Neural crest cell (in vitro differentiated cells): ENCODE data around the gene TMEM132C. TPM values are rescaled to one million over a fixed set of nuclear protein-coding genes. Genes with fewer than 3 reads are reported as not detected.

Experiments used
- DNase-seq: peaks from one replicate; pipeline ENCODE4 v3.0.0; 2021; ENCODE audit warnings: low read depth, mixed read lengths, low spot score
- H3K27ac Mint-ChIP-seq: one replicate; pipeline ENCODE4 v1.8.0; 2021; ENCODE audit warnings: mild to moderate bottlenecking, mixed read lengths; ENCODE audit not compliant: unreplicated experiment
- H3K27me3 Mint-ChIP-seq: 2 replicates; pipeline ENCODE4 v1.8.0; 2021; ENCODE audit warnings: low read depth, mild to moderate bottlenecking, mixed read lengths
- H3K36me3 Mint-ChIP-seq: 2 replicates; pipeline ENCODE4 v1.8.0; 2021; ENCODE audit warnings: low read depth, mild to moderate bottlenecking, mixed read lengths
- H3K4me1 Mint-ChIP-seq: 2 replicates; pipeline ENCODE4 v1.8.0; 2021; ENCODE audit warnings: mixed read lengths
- H3K4me3 Mint-ChIP-seq: one replicate; pipeline ENCODE4 v1.8.0; 2021; ENCODE audit warnings: mild to moderate bottlenecking, mixed read lengths
- H3K9me3 Mint-ChIP-seq: 2 replicates; pipeline ENCODE4 v1.8.0; 2021; ENCODE audit warnings: mixed read lengths
- total RNA-seq: library from RNA; stranded (reverse); gene quantifications from 2 replicates; pipeline ENCODE4 v1.2.1, GENCODE V29; 2021
- TF ChIP-seq, protein P1 (sequence below): fragments of 200-600 bp; sonication (generic); conservative IDR thresholded peaks from 2 replicates; pipeline ENCODE4 v1.5.0; 2021; ENCODE audit warnings: antibody characterized with exemption, mild to moderate bottlenecking

The TMEM132C gene
- total RNA-seq, 1 donor from 2014 or later, result 10.9 TPM

DNA sequence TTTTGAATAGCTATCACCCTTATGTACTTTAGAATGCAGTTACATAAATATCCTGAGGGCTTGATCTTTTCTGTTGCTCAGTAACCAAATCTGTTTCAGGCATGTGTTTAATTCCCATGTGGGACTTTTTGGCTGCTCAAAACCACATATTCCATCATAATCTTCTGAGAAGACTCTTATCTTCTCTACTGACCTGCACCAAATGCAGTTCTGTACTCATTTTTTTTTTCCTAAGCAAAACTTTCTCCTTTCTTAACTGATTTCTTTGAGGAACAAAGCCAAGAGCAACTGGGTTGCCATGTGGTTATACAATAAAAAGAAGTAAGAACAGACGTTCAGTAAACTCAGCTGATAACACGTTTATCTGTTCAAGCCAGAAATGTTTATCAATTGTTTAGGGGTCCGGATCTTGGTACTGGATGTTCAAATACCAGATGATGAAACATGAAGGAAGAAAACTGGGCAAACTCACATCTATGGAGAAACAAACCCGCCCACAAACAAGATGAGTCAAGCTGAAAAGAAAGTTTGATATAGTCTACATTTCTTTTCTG lies 50.1 kb downstream of the TMEM132C start:
- Mint-ChIP-seq H3K4me1 (peaks cover 43% of the 10 kb centered on the region), H3K36me3 (peaks cover 8% of the 10 kb centered on the region), H3K9me3 (peaks cover 6% of the 10 kb centered on the region)

DNA sequence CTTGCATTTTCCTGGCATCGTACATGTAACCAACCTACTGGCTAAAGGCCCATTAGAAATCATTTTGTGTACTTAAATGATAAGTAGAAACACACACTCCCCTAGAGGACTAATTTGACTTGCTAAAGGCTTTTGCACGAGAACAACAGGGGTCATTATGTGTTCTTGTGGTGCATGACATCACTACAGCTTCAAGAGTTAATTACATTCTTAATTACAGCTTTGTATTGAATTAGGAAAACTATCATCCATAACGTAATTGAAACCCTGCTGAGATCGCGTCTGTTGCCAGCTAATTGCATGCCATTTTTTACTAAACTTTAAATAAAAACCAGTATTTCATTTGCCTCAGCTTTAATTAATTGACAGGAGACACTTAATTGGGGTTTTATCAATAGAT lies 51.4 kb downstream of the TMEM132C start:
- Mint-ChIP-seq H3K4me1 (peaks cover 45% of the 10 kb centered on the region), H3K27ac (no peak overlapping the region), H3K27me3 (no peaks in the 10 kb centered on the region), H3K36me3 (peaks cover 11% of the 10 kb centered on the region), H3K4me3 (no peak overlapping the region), H3K9me3 (peaks cover 8% of the 10 kb centered on the region)
- TF ChIP-seq, protein P1, sequence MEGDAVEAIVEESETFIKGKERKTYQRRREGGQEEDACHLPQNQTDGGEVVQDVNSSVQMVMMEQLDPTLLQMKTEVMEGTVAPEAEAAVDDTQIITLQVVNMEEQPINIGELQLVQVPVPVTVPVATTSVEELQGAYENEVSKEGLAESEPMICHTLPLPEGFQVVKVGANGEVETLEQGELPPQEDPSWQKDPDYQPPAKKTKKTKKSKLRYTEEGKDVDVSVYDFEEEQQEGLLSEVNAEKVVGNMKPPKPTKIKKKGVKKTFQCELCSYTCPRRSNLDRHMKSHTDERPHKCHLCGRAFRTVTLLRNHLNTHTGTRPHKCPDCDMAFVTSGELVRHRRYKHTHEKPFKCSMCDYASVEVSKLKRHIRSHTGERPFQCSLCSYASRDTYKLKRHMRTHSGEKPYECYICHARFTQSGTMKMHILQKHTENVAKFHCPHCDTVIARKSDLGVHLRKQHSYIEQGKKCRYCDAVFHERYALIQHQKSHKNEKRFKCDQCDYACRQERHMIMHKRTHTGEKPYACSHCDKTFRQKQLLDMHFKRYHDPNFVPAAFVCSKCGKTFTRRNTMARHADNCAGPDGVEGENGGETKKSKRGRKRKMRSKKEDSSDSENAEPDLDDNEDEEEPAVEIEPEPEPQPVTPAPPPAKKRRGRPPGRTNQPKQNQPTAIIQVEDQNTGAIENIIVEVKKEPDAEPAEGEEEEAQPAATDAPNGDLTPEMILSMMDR, result no peak
- DNase-seq, result no peak

More for the DNA sequence above, 50.1 kb downstream of the TMEM132C start:
- Mint-ChIP-seq H3K27ac (no peak overlapping the region), H3K27me3 (no peaks in the 10 kb centered on the region), H3K4me3 (no peak overlapping the region)
- no peak for DNase-seq
- TF ChIP-seq, protein P1, result no peak

- Mint-ChIP-seq H3K4me3 (no peak overlapping the region), H3K36me3 (peaks cover 11% of the 10 kb centered on the region), H3K27me3 (no peaks in the 10 kb centered on the region), H3K4me1 (peaks cover 45% of the 10 kb centered on the region), H3K27ac (peak overlapping the region; percentile 66), H3K9me3 (peaks cover 8% of the 10 kb centered on the region)
- TF ChIP-seq, protein P1, result no peak
- DNase-seq, result no peak
These were observed 52.0 kb downstream of the TMEM132C start for GRCh38 chr12:128318946-128319345.

DNA sequence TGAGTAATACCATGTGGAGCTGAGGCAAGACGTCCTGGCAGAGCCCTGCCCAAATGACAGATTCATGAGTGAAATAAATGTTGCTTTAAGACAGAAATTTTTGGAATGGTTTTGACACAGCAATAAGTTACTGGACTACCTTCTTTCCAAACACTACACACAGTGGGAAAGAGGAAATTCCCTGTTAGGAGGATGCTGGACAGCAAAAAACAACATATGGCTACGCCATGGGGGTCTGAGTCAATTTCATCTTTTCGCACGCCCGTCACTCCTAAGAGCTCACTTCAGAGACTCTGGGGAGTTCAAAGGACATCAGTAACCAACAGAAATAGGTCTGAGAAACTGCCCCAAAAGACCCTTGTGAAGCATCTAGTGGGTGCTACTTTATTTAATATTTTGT lies 55.4 kb downstream of the TMEM132C start:
- no peak overlapping the region for H3K4me3 Mint-ChIP-seq
- no peak for DNase-seq
- no peaks in the 10 kb centered on the region for H3K27me3 Mint-ChIP-seq
- H3K9me3 Mint-ChIP-seq, result peaks cover 8% of the 10 kb centered on the region
- H3K4me1 Mint-ChIP-seq, result peaks cover 36% of the 10 kb centered on the region
- no peak overlapping the region for H3K27ac Mint-ChIP-seq
- H3K36me3 Mint-ChIP-seq, result peaks cover 11% of the 10 kb centered on the region
- TF ChIP-seq, protein P1, result no peak

DNA sequence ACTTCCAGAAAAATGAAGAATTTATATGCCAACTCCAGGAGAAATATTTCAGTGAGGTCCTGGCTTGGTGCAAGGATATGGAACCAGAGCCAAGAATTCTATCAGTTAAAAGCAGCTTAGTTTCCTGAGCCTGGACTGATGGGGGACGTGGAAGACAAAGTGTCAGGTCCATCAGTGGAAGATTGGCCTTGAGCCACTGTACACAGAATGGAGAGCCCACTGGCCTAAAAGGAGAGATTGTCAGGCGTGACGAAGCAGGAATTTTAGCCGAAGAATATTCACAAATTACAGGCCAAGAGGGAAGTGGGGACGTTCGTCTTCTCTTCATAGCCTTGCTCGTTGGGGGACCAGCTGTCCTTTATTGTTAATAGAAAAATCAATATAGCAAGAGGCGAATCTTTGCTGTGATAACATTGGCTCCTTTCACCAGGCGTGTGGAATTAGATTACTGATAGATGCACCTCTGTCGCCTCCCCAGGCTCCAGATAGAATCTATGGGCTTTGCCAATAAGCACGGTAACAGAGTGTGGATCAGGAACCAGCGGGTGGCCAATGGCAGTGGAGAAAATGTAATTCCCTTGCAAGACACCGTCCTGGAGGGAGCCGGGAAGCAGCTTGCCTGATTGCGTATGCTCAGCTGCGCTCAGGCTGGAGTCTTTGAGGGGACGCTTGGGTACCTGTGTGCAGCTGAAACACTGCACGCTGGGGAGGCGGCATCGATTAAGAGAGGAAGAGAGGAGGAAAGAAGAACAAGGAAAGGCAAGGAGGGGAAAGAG lies 56.4 kb downstream of the TMEM132C start:
- Mint-ChIP-seq H3K27me3 (no peaks in the 10 kb centered on the region), H3K36me3 (peaks cover 11% of the 10 kb centered on the region), H3K4me1 (peaks cover 38% of the 10 kb centered on the region), H3K27ac (peak overlapping the region; percentile 94), H3K9me3 (peaks cover 8% of the 10 kb centered on the region), H3K4me3 (no peak overlapping the region)
- DNase-seq, result no peak
- TF ChIP-seq, protein P1, result no peak
